Measurements from ENCODE around the gene TMEM114.

TMEM114 gene

GRCh38 chr16:8547762-8548161, 42.5 kb downstream of the TMEM114 start:
- FAIRE-seq: no peak

GRCh38 chr16:8544406-8544805, 45.9 kb downstream of the TMEM114 start:
- no peak for FAIRE-seq

GRCh38 chr16:8543258-8543657, 47.1 kb downstream of the TMEM114 start:
- no peak for FAIRE-seq

GRCh38 chr16:8542393-8542792, 47.9 kb downstream of the TMEM114 start:
- FAIRE-seq: no peak

- FAIRE-seq: no peak
These were observed 48.4 kb downstream of the TMEM114 start for GRCh38 chr16:8541868-8542267.

GRCh38 chr16:8537691-8538342, 52.5 kb downstream of the TMEM114 start:
- no peak for FAIRE-seq

GRCh38 chr16:8533509-8533908, 56.8 kb downstream of the TMEM114 start:
- FAIRE-seq: no peak

GRCh38 chr16:8530752-8531384, 59.4 kb downstream of the TMEM114 start:
- FAIRE-seq: no peak

GRCh38 chr16:8528471-8528870, 61.8 kb downstream of the TMEM114 start:
- FAIRE-seq: no peak

GRCh38 chr16:8523932-8524331, 66.4 kb downstream of the TMEM114 start:
- no peak for FAIRE-seq

GRCh38 chr16:8522757-8523156, 67.6 kb downstream of the TMEM114 start:
- no peak for FAIRE-seq

GRCh38 chr16:8519643-8520042, 70.7 kb downstream of the TMEM114 start:
- no peak for FAIRE-seq

Measured in A204.1 (cell line).